ENCODE data around the gene CFAP43.

The CFAP43 gene

GRCh38 chr10:104088239-104088638 is 143.9 kb downstream of the CFAP43 start:
- DNase-seq, result no peak

DNA sequence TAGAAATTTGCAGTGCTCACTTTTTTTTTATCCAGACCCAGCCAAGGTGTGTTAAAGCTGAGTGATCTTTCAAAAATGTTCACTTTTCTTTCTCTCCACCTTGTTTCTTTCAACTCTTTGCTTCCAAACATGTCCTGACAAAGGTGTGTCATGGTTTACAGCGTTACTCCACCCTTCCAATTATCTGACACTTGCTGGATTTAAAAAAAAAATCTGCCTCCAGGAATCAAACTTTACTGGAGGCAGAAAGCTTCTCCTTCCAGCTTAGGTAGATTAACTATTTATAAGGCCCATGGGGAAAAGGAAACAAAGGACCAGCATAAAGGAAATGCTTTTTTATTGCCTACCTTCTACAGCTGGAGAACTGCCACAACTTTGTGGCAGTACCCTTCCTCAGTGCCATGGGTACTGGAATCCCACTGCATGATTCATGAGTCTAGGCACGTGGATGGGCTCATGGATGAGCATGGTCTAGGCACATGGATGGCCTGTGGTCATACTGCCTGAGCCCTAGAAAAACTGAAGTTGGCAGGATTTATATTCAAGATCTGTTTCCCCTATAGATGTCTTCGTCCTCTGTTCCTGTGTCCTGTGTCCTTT is 146.3 kb downstream of the CFAP43 start, which contains the start of gene COL17A1:
TSS of gene COL17A1 (minus strand) at position 80 of the 600 bp plus-strand sequence. CDS start 5,207 bp downstream, outside the sequence.
- DNase-seq, result no peak

DNA sequence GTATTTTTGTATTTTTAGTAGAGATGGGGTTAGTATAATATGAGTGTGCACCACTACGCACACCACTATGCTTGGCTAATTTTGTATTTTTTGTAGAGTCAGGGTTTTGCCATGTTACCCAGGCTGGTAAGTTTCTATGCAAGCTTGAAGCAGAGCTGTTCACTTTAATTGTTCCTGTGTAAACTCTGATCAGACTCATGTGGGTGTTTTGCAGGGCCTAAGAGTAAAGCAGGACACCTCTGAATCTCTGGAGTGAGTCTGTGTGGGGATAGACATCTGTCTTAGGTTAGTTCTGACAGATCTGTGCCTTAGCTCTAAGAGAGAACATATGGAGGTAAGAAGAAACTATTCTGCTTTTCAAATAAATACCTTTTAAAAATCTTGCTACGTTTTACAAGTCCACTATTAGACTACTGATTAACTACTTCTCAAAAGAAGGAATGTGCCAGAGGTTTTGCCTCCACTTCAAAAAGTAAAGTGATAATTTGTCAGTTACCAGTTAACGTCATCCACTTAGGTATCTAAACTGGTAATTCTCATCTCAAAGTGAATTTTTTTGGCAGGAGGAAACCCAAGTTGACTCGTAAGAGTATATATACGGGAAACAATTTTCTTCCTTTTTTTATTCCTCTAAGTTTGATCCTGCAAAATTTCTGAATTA is 147.6 kb downstream of the CFAP43 start:
- no peak for DNase-seq

GRCh38 chr10:104081998-104082397 is 150.2 kb downstream of the CFAP43 start:
- DNase-seq, result no peak

- DNase-seq, result no peak
Observed at GRCh38 chr10:104080762-104081161, 151.4 kb downstream of the CFAP43 start.

All from NCI-H1048 (cell line).